HEK293T (cell line): ENCODE results near the gene METTL26.

Experiments used
- CTCF ChIA-PET: fragments of 350-600 bp; formaldehyde crosslinking; extraction: SDS; loops from one replicate; lab custom pipeline; 2021; ENCODE audit warnings: antibody characterized with exemption, inconsistent platforms; lab: Yijun Ruan, JAX
- POLR2A ChIA-PET: fragments of 350-600 bp; formaldehyde crosslinking; extraction: SDS; loops from one replicate; lab custom pipeline; 2020; ENCODE audit warnings: antibody characterized with exemption, inconsistent platforms; lab: Yijun Ruan, JAX
- DNase-seq: peaks from one replicate; pipeline ENCODE4 v3.0.0; 2012; ENCODE audit warnings: mixed read lengths; ENCODE audit errors: extremely low spot score
- ARNT ChIP-seq: fragments of 450-650 bp; IDR thresholded peaks from 2 replicates; pipeline ENCODE4 v1.6.1; 2017; ENCODE audit warnings: mild to moderate bottlenecking
- BHLHE40 ChIP-seq: fragments of 450-650 bp; IDR thresholded peaks from 2 replicates; pipeline ENCODE4 v1.6.1; 2016; ENCODE audit warnings: mild to moderate bottlenecking, moderate library complexity, borderline replicate concordance
- CTBP1 ChIP-seq: fragments of 450-650 bp; IDR thresholded peaks from 2 replicates; pipeline ENCODE4 v1.6.1; 2016; ENCODE audit warnings: borderline replicate concordance
- ELF4 ChIP-seq: fragments of 450-650 bp; IDR thresholded peaks from 2 replicates; pipeline ENCODE4 v1.6.1; 2017; ENCODE audit warnings: antibody characterized with exemption
- FOXA1 ChIP-seq: fragments of 450-650 bp; IDR thresholded peaks from 2 replicates; pipeline ENCODE4 v1.6.1; 2016; ENCODE audit warnings: mild to moderate bottlenecking
- FOXK2 ChIP-seq: fragments of 450-650 bp; IDR thresholded peaks from 2 replicates; pipeline ENCODE4 v1.6.1; 2016; ENCODE audit warnings: mild to moderate bottlenecking
- FOXM1 ChIP-seq: fragments of 450-650 bp; IDR thresholded peaks from 2 replicates; pipeline ENCODE4 v1.6.1; 2017; ENCODE audit warnings: mild to moderate bottlenecking, borderline replicate concordance
- HDGF ChIP-seq: fragments of 450-650 bp; IDR thresholded peaks from 2 replicates; pipeline ENCODE4 v1.6.1; 2017; ENCODE audit warnings: antibody characterized with exemption, borderline replicate concordance
- L3MBTL2 ChIP-seq: fragments of 450-650 bp; conservative IDR thresholded peaks from 2 replicates; pipeline ENCODE4 v1.6.1; 2016; ENCODE audit warnings: mild to moderate bottlenecking
- LEF1 ChIP-seq: fragments of 450-650 bp; IDR thresholded peaks from 2 replicates; pipeline ENCODE4 v1.6.1; 2017; ENCODE audit warnings: mild to moderate bottlenecking, borderline replicate concordance
- NFRKB ChIP-seq: fragments of 450-650 bp; IDR thresholded peaks from 2 replicates; pipeline ENCODE4 v1.6.1; 2016; ENCODE audit warnings: mild to moderate bottlenecking, moderate library complexity
- PKNOX1 ChIP-seq: fragments of 450-650 bp; IDR thresholded peaks from 2 replicates; pipeline ENCODE4 v1.6.1; 2016
- SP1 ChIP-seq: fragments of 450-650 bp; IDR thresholded peaks from 2 replicates; pipeline ENCODE4 v1.6.1; 2017
- SUZ12 ChIP-seq: fragments of 450-650 bp; IDR thresholded peaks from 2 replicates; pipeline ENCODE4 v1.6.1; 2016; ENCODE audit warnings: mild to moderate bottlenecking
- TARDBP ChIP-seq: fragments of 450-650 bp; IDR thresholded peaks from 2 replicates; pipeline ENCODE4 v1.6.1; 2016
- ZNF384 ChIP-seq: fragments of 450-650 bp; IDR thresholded peaks from 2 replicates; pipeline ENCODE4 v1.6.1; 2016

METTL26 gene

GRCh38 chr16:671353-672131 is 35.4 kb upstream of the METTL26 start:
- ChIA-PET POLR2A (interaction anchor here (1.1 to 2.1 kb wide), 2 partner anchors 10 to 24 kb away, joined by 3 to 9 read pairs; partner anchors contain the start of gene STUB1), CTCF (no interaction called here)
- TF ChIP-seq ARNT: no peak
- no peak for TF ChIP-seq HDGF
- no peak for DNase-seq

DNA sequence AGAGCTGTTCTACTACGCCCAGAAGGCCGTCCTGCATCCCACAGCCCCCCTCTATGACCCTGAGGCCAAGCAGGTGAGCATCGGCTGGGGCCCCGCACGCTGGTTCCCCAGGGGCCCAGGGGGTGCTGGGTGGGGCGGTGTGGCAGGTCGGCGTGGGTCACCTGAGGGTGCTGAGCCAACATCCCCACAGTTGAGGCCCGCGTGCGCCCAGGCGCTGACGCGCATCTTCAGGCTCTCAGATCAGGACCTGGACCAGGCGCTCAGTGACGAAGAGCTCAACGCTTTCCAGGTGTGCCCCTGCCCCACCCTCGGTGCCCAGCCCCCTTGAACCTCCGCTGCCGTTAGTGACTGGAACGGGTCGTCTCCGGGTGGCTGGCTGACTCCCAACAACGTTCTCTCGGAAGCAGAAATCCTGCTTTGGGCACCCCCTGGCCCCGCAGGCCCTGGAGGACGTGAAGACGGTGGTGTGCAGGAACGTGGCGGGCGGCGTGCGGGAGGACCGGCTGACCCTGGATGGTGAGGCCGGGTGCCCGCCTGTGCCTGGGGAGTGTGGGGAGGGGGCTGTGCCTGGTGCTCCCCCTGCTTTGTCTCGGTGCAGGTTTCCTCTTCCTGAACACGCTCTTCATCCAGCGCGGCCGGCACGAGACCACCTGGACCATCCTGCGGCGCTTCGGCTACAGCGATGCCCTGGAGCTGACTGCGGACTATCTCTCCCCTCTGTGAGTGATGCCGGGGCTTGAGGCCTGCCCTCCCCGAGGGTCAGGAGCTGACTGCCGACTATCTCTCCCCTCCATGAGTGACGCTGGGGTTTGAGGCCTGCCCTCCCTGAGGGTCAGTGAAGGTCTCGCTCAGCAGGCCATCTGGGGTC is 34.6 kb upstream of the METTL26 start:
- POLR2A ChIA-PET: interaction anchor here (1.1 kb wide), 2 partner anchors 11 to 25 kb away, joined by 3 to 4 read pairs; no protein-coding TSS in a partner anchor
- no peak for TF ChIP-seq NFRKB
- no peak for TF ChIP-seq PKNOX1
- no peak for TF ChIP-seq ELF4
- no peak for TF ChIP-seq TARDBP
- no peak for TF ChIP-seq BHLHE40
- no peak for TF ChIP-seq FOXM1
- no peak for TF ChIP-seq CTBP1
- TF ChIP-seq HDGF: no peak
- CTCF ChIA-PET: no interaction called here

DNA sequence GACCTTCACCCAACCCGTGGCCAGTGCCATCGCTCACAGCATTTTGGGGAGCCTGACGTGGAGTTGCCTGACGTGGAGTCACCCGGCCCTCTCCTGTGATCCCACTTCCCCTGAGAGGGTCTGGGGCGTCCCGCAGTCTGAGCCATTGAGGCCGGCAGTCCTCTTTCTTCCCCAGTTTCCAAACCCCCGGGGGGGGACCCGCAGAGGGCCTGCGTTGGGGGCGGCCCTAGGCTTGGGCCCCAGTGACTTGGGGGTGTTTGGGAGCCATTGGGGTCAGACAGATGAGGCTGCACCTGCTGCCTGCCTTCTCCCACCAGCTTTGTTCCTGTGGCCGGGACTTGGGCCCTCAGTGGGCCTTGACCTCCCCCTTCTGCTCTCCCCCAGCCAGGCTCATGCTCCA is 33.6 kb upstream of the METTL26 start:
- DNase-seq: no peak
- TF ChIP-seq PKNOX1: no peak
- no peak for TF ChIP-seq L3MBTL2
- no peak for TF ChIP-seq NFRKB
- TF ChIP-seq CTBP1: no peak
- no peak for TF ChIP-seq LEF1
- no peak for TF ChIP-seq TARDBP
- TF ChIP-seq ELF4: no peak
- TF ChIP-seq HDGF: no peak
- no peak for TF ChIP-seq FOXA1
- no peak for TF ChIP-seq ZNF384
- no peak for TF ChIP-seq ARNT
- no peak for TF ChIP-seq BHLHE40
- no peak for TF ChIP-seq FOXM1
- TF ChIP-seq FOXK2: no peak
- ChIA-PET POLR2A (interaction anchor here (1.8 to 3.0 kb wide), 2 partner anchors 10 to 12 kb away, joined by 9 to 13 read pairs; partner anchors contain the start of gene STUB1), CTCF (no interaction called here)

More for the DNA sequence above, 34.6 kb upstream of the METTL26 start:
- DNase-seq: no peak

GRCh38 chr16:668519-669171 is 32.5 kb upstream of the METTL26 start:
- CTCF ChIA-PET: no interaction called here
- POLR2A ChIA-PET: interaction anchor here (1.1 to 3.0 kb wide), 3 partner anchors 11 to 33 kb away, joined by 3 to 13 read pairs (median 9); partner anchors contain the start of genes METTL26 and STUB1
- no peak for TF ChIP-seq SP1
- no peak for TF ChIP-seq ELF4
- no peak for TF ChIP-seq BHLHE40
- TF ChIP-seq NFRKB: no peak
- DNase-seq: no peak

- ChIA-PET POLR2A (interaction anchor here (0.9 to 3.0 kb wide), 5 partner anchors 11 to 32 kb away, joined by 3 to 13 read pairs (median 4); partner anchors contain the start of genes METTL26 and WDR90), CTCF (interaction anchor here (0.7 to 1.0 kb wide), 2 partner anchors 15 to 22 kb away, joined by 3 read pairs; partner anchors contain the start of gene WDR24)
- TF ChIP-seq LEF1 (no peak), SUZ12 (no peak), ARNT (peak; percentile 80), SP1 (no peak), FOXK2 (no peak), CTBP1 (no peak), FOXM1 (peak; percentile 70; the same call in 1 of the 2 replicates), TARDBP (no peak), ZNF384 (no peak), L3MBTL2 (no peak), BHLHE40 (no peak)
- DNase-seq: peak; percentile 90
Measured at GRCh38 chr16:667780-668518, 31.8 kb upstream of the METTL26 start, which contains the start of gene RHOT2. RHOT2 (plus strand) TSS chr16:668132; CDS start chr16:668200, 68 bp downstream.
